ENCODE results near the gene RNU2-63P.

DNA sequence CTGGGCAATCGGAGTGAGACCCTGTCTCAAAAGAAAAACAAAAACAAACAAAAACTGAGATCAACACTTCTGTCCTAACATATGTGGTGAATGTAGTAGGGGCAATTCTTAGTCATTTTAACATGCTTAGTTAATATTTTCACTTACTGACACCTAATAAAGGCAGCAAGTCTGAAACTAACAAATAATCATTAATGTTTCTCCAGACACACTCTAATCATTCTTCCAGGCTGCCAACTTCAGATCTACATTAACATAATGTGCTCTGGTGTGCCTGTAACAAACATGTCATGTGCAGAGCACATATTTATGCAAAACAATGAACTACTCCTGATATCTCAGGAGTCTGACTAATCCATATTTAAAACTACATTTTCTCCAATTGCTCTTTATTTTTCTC is 33.3 kb upstream of the RNU2-63P start:
- TF ChIP-seq, protein P1, sequence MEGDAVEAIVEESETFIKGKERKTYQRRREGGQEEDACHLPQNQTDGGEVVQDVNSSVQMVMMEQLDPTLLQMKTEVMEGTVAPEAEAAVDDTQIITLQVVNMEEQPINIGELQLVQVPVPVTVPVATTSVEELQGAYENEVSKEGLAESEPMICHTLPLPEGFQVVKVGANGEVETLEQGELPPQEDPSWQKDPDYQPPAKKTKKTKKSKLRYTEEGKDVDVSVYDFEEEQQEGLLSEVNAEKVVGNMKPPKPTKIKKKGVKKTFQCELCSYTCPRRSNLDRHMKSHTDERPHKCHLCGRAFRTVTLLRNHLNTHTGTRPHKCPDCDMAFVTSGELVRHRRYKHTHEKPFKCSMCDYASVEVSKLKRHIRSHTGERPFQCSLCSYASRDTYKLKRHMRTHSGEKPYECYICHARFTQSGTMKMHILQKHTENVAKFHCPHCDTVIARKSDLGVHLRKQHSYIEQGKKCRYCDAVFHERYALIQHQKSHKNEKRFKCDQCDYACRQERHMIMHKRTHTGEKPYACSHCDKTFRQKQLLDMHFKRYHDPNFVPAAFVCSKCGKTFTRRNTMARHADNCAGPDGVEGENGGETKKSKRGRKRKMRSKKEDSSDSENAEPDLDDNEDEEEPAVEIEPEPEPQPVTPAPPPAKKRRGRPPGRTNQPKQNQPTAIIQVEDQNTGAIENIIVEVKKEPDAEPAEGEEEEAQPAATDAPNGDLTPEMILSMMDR (IDR thresholded peaks at IDR 0.05): no peak
- TF ChIP-seq POLR2A (IDR thresholded peaks at IDR 0.05): no peak
